ENCODE measurements around the gene G3BP2.
"Not testable (repeated sequence)": the region's sequence is repeated elsewhere in the genome, so short reads cannot be mapped to it uniquely, and the experiment has no call there.

DNA sequence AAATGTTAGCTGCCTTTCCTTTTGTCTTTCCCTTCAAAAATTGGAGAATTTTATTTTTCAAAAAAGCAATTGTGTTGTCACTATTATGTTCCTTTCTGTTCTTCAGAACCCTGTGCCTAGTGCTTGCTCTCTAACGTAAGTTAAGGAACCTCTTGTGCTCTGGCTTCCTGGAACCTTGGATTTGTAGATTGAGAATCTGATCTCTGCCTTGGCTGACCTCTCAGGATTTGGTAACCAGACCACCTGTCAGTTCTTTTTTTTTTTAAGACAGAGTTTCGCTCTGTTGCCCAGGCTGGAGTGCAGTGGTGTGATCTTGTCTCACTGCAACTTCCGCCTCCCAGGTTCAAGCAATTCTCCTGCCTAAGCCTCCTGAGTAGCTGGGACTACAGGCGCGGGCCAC lies 18.9 kb upstream of the G3BP2 start:
- TF ChIP-seq POLR2AphosphoS5, CTCF, POLR2A, EP300 (IDR thresholded peaks at IDR 0.05): not testable (repeated sequence)
